Trophoblast cell (in vitro differentiated cells and primary cell): ENCODE measurements around the gene SEMA4D.

Experiments used
- DNase-seq, 2 donors: peaks; one replicate each; pipeline ENCODE4 v3.0.0-alpha.2; 2016
- H2AFZ ChIP-seq: 2 replicates; pipeline ENCODE4 v1.6.1; 2013; ENCODE audit warnings: low read length, moderate library complexity, mild to moderate bottlenecking; ENCODE audit not compliant: insufficient read depth, poor library complexity
- H2AK5ac ChIP-seq: 2 replicates; pipeline ENCODE4 v1.6.1; 2013; ENCODE audit warnings: mild to moderate bottlenecking, low read length
- H2BK120ac ChIP-seq: 2 replicates; pipeline ENCODE4 v1.6.1; 2013; ENCODE audit warnings: low read length, mild to moderate bottlenecking, moderate library complexity; ENCODE audit not compliant: insufficient read depth, poor library complexity
- H2BK12ac ChIP-seq: 2 replicates; pipeline ENCODE4 v1.6.1; 2013; ENCODE audit warnings: mild to moderate bottlenecking, low read length, moderate library complexity
- H2BK5ac ChIP-seq: 2 replicates; pipeline ENCODE4 v1.6.1; 2013; ENCODE audit warnings: low read length, low read depth, moderate library complexity, mild to moderate bottlenecking; ENCODE audit not compliant: poor library complexity
- H3K14ac ChIP-seq: 2 replicates; pipeline ENCODE4 v1.6.1; 2013; ENCODE audit warnings: mild to moderate bottlenecking, low read length
- H3K18ac ChIP-seq: 2 replicates; pipeline ENCODE4 v1.6.1; 2013; ENCODE audit warnings: mild to moderate bottlenecking, low read length
- H3K23ac ChIP-seq: 2 replicates; pipeline ENCODE4 v1.6.1; 2013; ENCODE audit warnings: low read length
- H3K27ac ChIP-seq: 2 replicates; pipeline ENCODE4 v1.5.1; 2013; ENCODE audit warnings: low read depth, mild to moderate bottlenecking, inconsistent platforms, low read length, moderate library complexity
- H3K27me3 ChIP-seq: 2 replicates; pipeline ENCODE4 v1.6.1; 2013; ENCODE audit warnings: inconsistent platforms, mild to moderate bottlenecking, low read length, moderate library complexity; ENCODE audit not compliant: insufficient read depth
- H3K36me3 ChIP-seq, 2 experiments: 1 replicate in 1 of 2; 2 replicates in 1 of 2; pipeline ENCODE4 v1.6.1; 2013; ENCODE audit warnings: low read length in 2 of 2, mild to moderate bottlenecking in 2 of 2, moderate library complexity in 1 of 2; ENCODE audit not compliant: insufficient read depth in 2 of 2, control insufficient read depth in 1 of 2
- H3K4ac ChIP-seq: 2 replicates; pipeline ENCODE4 v1.6.1; 2013; ENCODE audit warnings: low read depth, mild to moderate bottlenecking, low read length, moderate library complexity
- H3K4me1 ChIP-seq, 2 experiments: 1 replicate in 1 of 2; 2 replicates in 1 of 2; pipeline ENCODE4 v1.6.1; 2013; ENCODE audit warnings: low read length in 2 of 2, mild to moderate bottlenecking in 2 of 2, moderate library complexity in 1 of 2; ENCODE audit not compliant: insufficient read depth in 2 of 2, control insufficient read depth in 1 of 2
- H3K4me2 ChIP-seq: 2 replicates; pipeline ENCODE4 v1.6.1; 2013; ENCODE audit warnings: inconsistent platforms, mild to moderate bottlenecking, low read length, moderate library complexity
- H3K4me3 ChIP-seq: 2 replicates; pipeline ENCODE4 v1.5.1; 2013; ENCODE audit warnings: mild to moderate bottlenecking, low read depth, low read length, inconsistent platforms
- H3K79me1 ChIP-seq: one replicate; pipeline ENCODE4 v1.6.1; 2013; ENCODE audit warnings: low read length
- H3K79me2 ChIP-seq: 2 replicates; pipeline ENCODE4 v1.6.1; 2013; ENCODE audit warnings: low read length, mild to moderate bottlenecking; ENCODE audit not compliant: control insufficient read depth, insufficient read depth, poor library complexity
- H3K9ac ChIP-seq: 2 replicates; pipeline ENCODE4 v1.6.1; 2013; ENCODE audit warnings: mild to moderate bottlenecking, low read length
- H3K9me3 ChIP-seq: 2 replicates; pipeline ENCODE4 v1.6.1; 2013; ENCODE audit warnings: low read depth, mild to moderate bottlenecking, control low read depth, inconsistent platforms, low read length; ENCODE audit not compliant: insufficient read depth
- H4K12ac ChIP-seq: 2 replicates; pipeline ENCODE4 v1.6.1; 2013; ENCODE audit warnings: low read depth, mild to moderate bottlenecking, low read length, moderate library complexity
- H4K8ac ChIP-seq: 2 replicates; pipeline ENCODE4 v1.6.1; 2013; ENCODE audit warnings: low read depth, mild to moderate bottlenecking, low read length, moderate library complexity
- H4K91ac ChIP-seq: one replicate; pipeline ENCODE4 v1.6.1; 2013; ENCODE audit warnings: low read depth, mild to moderate bottlenecking, low read length, moderate library complexity
- WGBS: extraction: QIAGEN DNeasy Blood & Tissue Kit; methylation state at CpG from one replicate; pipeline ENCODE4 v1.1.7; 2013; ENCODE audit warnings: missing lambda C conversion rate; ENCODE audit not compliant: insufficient read length, insufficient coverage; ENCODE audit errors: extremely low coverage; 5-methylcytosine and 5-hydroxymethylcytosine counted together

SEMA4D gene

DNA sequence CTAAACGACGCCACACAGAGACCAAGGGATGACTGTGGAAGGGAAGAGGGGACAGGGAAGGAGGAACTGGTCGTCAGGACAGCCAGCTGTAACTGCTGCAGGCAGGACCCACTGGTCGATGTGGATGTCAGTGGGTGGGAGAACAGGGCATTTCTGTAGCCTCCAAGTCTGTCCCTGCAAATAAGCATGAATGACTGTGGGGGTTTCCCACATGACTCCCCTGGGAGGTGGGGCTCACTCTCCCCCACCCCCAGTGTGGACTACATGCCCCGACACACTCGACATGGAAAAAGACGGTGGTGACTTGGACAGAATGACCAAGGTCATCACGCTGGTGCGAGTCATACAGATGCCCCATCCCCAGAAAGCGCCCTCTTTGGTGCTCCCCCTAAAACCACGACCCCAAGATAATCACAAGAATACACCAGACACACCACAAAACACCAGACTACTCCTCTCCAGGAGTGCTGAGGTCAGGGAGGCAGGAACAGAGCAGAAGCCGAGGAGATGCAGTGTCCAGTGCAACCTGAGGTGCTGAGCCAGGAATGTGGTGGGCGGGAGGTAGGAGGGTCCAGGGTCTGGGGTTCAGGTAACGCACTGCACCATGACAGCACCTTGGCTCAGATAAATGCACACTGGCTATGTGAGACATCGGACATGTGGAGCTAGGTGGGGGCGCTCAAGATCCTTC is 114.7 kb downstream of the SEMA4D start:
- H3K4ac ChIP-seq, result no peak overlapping the region
- H4K12ac ChIP-seq, result no peak overlapping the region
- no peak overlapping the region for H3K9ac ChIP-seq
- no peak overlapping the region for H2AFZ ChIP-seq
- no peak overlapping the region for H2BK12ac ChIP-seq
- DNase-seq, result no peak
- H3K4me3 ChIP-seq, result no peak overlapping the region
- H3K4me1 ChIP-seq, result no peaks in the 10 kb centered on the region
- H2BK120ac ChIP-seq, result no peak overlapping the region
- peaks cover 0 to 8% of the 10 kb centered on the region in 2 experiments for H3K36me3 ChIP-seq
- H3K18ac ChIP-seq, result no peak overlapping the region
- no peak overlapping the region for H2AK5ac ChIP-seq
- WGBS, result no CpG with 5 or more reads among the region's 16 CpGs
- H4K8ac ChIP-seq, result no peak overlapping the region
- H3K23ac ChIP-seq, result no peak overlapping the region
- no peak overlapping the region for H3K14ac ChIP-seq
- H3K4me2 ChIP-seq, result no peak overlapping the region
- no peaks in the 10 kb centered on the region for H3K79me2 ChIP-seq
- no peaks in the 10 kb centered on the region for H3K79me1 ChIP-seq
- no peak overlapping the region for H2BK5ac ChIP-seq
- no peaks in the 10 kb centered on the region for H3K27me3 ChIP-seq
- H4K91ac ChIP-seq, result no peak overlapping the region
- no peak overlapping the region for H3K27ac ChIP-seq
- peaks cover 2% of the 10 kb centered on the region for H3K9me3 ChIP-seq

DNA sequence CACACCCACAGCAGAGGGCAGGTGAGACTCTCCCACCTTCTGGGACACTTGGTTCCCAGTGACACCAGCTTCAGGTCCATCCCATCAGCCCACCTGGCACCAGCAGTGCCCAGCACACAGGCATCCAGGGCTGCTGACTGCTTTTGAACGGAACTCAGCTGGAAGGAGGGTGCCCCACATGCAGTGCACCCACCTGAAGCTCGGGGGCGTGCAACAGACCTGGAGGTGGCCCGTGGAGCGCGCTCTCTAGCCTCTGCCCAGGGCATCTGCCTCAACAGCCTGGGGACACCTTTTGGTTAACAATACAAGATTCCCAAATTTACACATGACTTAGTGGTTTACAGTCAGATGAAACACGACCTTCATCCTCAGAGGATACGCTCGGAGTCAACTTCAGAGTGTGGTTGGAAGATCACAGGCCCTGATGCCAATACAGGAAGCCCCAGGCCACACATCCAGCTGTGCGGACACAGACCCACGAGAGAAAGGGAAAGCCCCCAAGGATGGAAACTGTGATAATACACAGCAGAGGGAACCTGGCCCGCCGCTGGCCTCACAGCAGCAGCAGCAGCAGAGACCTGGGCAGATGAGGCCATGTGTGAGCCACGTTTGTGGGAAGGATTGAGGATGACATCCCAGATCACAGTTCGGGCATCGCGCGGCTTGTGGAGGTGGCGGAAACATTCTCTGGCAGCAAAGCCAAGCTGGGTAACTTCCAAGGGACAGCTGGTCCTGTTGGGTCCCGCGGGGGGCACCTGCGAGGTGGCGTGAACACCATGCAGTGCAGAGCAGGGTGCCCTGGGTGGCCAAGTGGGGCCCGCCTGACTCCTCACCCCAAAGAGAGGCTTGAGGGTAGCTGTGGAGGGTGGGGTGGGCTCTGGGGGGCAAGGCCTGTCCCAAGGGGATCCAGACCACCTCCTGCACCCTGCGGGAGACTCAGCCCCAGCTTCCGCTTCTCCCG is 115.6 kb downstream of the SEMA4D start:
- no peak overlapping the region for H4K8ac ChIP-seq
- no peak overlapping the region for H2AK5ac ChIP-seq
- H3K4me1 ChIP-seq, result no peaks in the 10 kb centered on the region
- H3K27me3 ChIP-seq, result no peaks in the 10 kb centered on the region
- no peak overlapping the region for H4K12ac ChIP-seq
- H2BK120ac ChIP-seq, result no peak overlapping the region
- no peak overlapping the region for H4K91ac ChIP-seq
- H3K4me2 ChIP-seq, result no peak overlapping the region
- no peak overlapping the region for H3K27ac ChIP-seq
- H3K79me2 ChIP-seq, result no peaks in the 10 kb centered on the region
- H2AFZ ChIP-seq, result no peak overlapping the region
- no peak overlapping the region for H3K4ac ChIP-seq
- H2BK5ac ChIP-seq, result no peak overlapping the region
- no peak overlapping the region for H2BK12ac ChIP-seq
- peaks cover 0 to 8% of the 10 kb centered on the region in 2 experiments for H3K36me3 ChIP-seq
- peaks cover 2% of the 10 kb centered on the region for H3K9me3 ChIP-seq
- H3K9ac ChIP-seq, result no peak overlapping the region
- no CpG with 5 or more reads among the region's 27 CpGs for WGBS
- H3K14ac ChIP-seq, result no peak overlapping the region
- no peak overlapping the region for H3K4me3 ChIP-seq
- H3K23ac ChIP-seq, result no peak overlapping the region
- no peak overlapping the region for H3K18ac ChIP-seq
- no peak for DNase-seq
- no peaks in the 10 kb centered on the region for H3K79me1 ChIP-seq

DNA sequence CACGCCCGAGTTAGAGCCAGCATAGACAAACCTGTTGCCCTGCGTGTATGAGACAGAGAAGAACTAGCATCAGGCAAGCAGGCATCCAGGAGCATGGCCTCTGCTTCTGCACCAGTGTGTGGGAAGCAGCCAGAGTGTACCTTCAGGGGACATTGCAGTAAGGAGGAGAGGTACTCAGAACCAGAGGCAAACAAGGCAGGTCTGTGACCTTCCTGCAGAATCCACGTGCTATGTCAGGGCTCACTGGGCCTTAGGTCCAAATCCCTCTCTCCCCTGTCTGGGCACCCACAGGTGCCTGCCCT is 116.7 kb downstream of the SEMA4D start:
- Histone ChIP-seq H3K9me3 (peaks cover 2% of the 10 kb centered on the region), H2BK120ac (no peak overlapping the region), H3K27me3 (no peaks in the 10 kb centered on the region), H3K79me1 (no peaks in the 10 kb centered on the region), H3K79me2 (no peaks in the 10 kb centered on the region), H4K12ac (no peak overlapping the region), H3K23ac (no peak overlapping the region), H3K4ac (no peak overlapping the region), H3K4me2 (no peak overlapping the region), H2BK5ac (no peak overlapping the region), H2AFZ (no peak overlapping the region), H2BK12ac (no peak overlapping the region), H3K36me3 (peaks cover 0 to 6% of the 10 kb centered on the region in 2 experiments), H4K91ac (no peak overlapping the region), H3K27ac (no peak overlapping the region), H3K4me3 (no peak overlapping the region), H3K9ac (no peak overlapping the region), H3K18ac (no peak overlapping the region), H3K4me1 (no peaks in the 10 kb centered on the region), H2AK5ac (no peak overlapping the region), H4K8ac (no peak overlapping the region), H3K14ac (no peak overlapping the region)
- WGBS, result no CpG with 5 or more reads among the region's 4 CpGs
- no peak for DNase-seq

DNA sequence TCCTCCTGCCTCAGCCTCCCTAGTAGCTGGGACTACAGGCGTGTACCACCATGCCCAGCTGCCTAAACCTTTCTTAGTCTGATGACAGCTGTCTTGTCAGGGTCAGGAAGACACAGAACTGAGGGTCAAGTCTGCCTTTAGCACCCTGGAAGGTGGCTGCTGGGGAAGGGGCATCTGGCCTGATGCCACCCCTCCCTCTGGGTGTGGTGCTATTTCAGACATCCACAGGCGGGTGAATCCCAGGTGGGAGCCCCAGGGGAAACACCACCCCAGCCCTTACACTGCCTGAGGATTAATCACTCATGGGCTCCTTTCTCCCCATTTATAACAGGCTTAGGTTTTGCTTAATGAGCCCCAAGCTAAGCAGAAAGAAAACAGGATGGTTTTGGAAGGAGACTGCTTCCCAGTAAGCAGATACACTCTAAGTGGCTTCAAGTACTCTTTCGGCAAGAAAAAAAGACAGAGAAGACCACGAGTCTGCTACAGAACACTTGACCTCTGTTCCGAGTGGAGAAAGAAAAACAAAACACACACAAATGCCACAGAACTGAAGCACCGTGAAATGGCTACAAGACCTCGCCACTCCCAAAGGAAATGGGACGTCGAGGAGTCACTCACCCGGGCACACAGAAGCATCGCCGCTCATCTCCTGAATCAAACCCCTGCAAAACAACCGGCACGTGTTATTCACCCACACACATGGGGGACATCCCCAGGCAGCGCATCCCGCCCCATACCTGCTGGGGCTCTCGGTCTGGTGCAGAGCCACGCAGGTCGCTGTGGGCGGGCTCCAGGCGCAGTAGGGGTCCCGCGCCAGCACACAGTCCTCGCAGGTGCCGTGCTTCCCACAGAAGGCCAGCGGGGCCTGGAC is 117.2 kb downstream of the SEMA4D start:
- H3K4me1 ChIP-seq, result no peaks in the 10 kb centered on the region
- no peak overlapping the region for H2BK5ac ChIP-seq
- H2BK12ac ChIP-seq, result no peak overlapping the region
- WGBS, result no CpG with 5 or more reads among the region's 26 CpGs
- no peak overlapping the region for H3K18ac ChIP-seq
- H3K9me3 ChIP-seq, result peaks cover 2% of the 10 kb centered on the region
- H3K36me3 ChIP-seq, result peaks cover 0 to 6% of the 10 kb centered on the region in 2 experiments
- no peak overlapping the region for H3K23ac ChIP-seq
- H4K91ac ChIP-seq, result no peak overlapping the region
- H3K9ac ChIP-seq, result no peak overlapping the region
- H2AK5ac ChIP-seq, result no peak overlapping the region
- H4K8ac ChIP-seq, result no peak overlapping the region
- H3K4ac ChIP-seq, result no peak overlapping the region
- no peak for DNase-seq
- no peaks in the 10 kb centered on the region for H3K79me2 ChIP-seq
- no peak overlapping the region for H4K12ac ChIP-seq
- no peaks in the 10 kb centered on the region for H3K27me3 ChIP-seq
- H3K4me2 ChIP-seq, result no peak overlapping the region
- H3K27ac ChIP-seq, result no peak overlapping the region
- H2BK120ac ChIP-seq, result no peak overlapping the region
- no peaks in the 10 kb centered on the region for H3K79me1 ChIP-seq
- no peak overlapping the region for H3K4me3 ChIP-seq
- no peak overlapping the region for H3K14ac ChIP-seq
- H2AFZ ChIP-seq, result no peak overlapping the region
